ENCODE measurements around the gene ABI3BP.

Gene ABI3BP

GRCh38 chr3:100893108-100893507 is 100.1 kb downstream of the ABI3BP start:
- FAIRE-seq (no peak), DNase-seq (ENCODE audit: insufficient read length, low spot score) (no peak)

- no peak for DNase-seq (ENCODE audit: insufficient read length, low spot score)
- FAIRE-seq: no peak
These were observed 101.4 kb downstream of the ABI3BP start for GRCh38 chr3:100891827-100892226.

GRCh38 chr3:100891033-100891432 is 102.2 kb downstream of the ABI3BP start:
- DNase-seq (ENCODE audit: insufficient read length, low spot score) (no peak), FAIRE-seq (no peak)

- FAIRE-seq: no peak
These were observed 104.3 kb downstream of the ABI3BP start for GRCh38 chr3:100888881-100889280.

GRCh38 chr3:100882571-100882984 is 110.6 kb downstream of the ABI3BP start:
- DNase-seq (ENCODE audit: insufficient read length, low spot score) (no peak), FAIRE-seq (no peak)

More at GRCh38 chr3:100888881-100889280, 104.3 kb downstream of the ABI3BP start:
- no peak for DNase-seq (ENCODE audit: insufficient read length, low spot score)

GRCh38 chr3:100880845-100881244 is 112.4 kb downstream of the ABI3BP start:
- DNase-seq (ENCODE audit: insufficient read length, low spot score): no peak
- FAIRE-seq: no peak

GRCh38 chr3:100880072-100880471 is 113.1 kb downstream of the ABI3BP start:
- FAIRE-seq (no peak), DNase-seq (ENCODE audit: insufficient read length, low spot score) (no peak)

GRCh38 chr3:100879195-100879810 is 113.9 kb downstream of the ABI3BP start:
- DNase-seq (ENCODE audit: insufficient read length, low spot score) (no peak), FAIRE-seq (no peak)

GRCh38 chr3:100877286-100877685 is 115.9 kb downstream of the ABI3BP start:
- FAIRE-seq (no peak), DNase-seq (ENCODE audit: insufficient read length, low spot score) (no peak)

- DNase-seq (ENCODE audit: insufficient read length, low spot score): no peak
These were observed 118.0 kb downstream of the ABI3BP start for GRCh38 chr3:100875239-100875638.

GRCh38 chr3:100873611-100874010 is 119.6 kb downstream of the ABI3BP start:
- DNase-seq (ENCODE audit: insufficient read length, low spot score) (no peak), FAIRE-seq (no peak)

More at GRCh38 chr3:100875239-100875638, 118.0 kb downstream of the ABI3BP start:
- FAIRE-seq: no peak

- DNase-seq (ENCODE audit: insufficient read length, low spot score) (no peak), FAIRE-seq (no peak)
These were observed 121.9 kb downstream of the ABI3BP start for GRCh38 chr3:100871306-100871705.

- FAIRE-seq: no peak
- no peak for DNase-seq (ENCODE audit: insufficient read length, low spot score)
These were observed 123.4 kb downstream of the ABI3BP start for GRCh38 chr3:100869787-100870186.

- DNase-seq (ENCODE audit: insufficient read length, low spot score) (no peak), FAIRE-seq (no peak)
These were observed 124.3 kb downstream of the ABI3BP start for GRCh38 chr3:100868894-100869293.

GRCh38 chr3:100868096-100868495 is 125.1 kb downstream of the ABI3BP start:
- no peak for DNase-seq (ENCODE audit: insufficient read length, low spot score)
- FAIRE-seq: no peak

- FAIRE-seq: no peak
- DNase-seq (ENCODE audit: insufficient read length, low spot score): no peak
These were observed 127.8 kb downstream of the ABI3BP start for GRCh38 chr3:100865442-100865841.

GRCh38 chr3:100864471-100865250 is 128.6 kb downstream of the ABI3BP start:
- no peak for FAIRE-seq
- no peak for DNase-seq (ENCODE audit: insufficient read length, low spot score)

- no peak for DNase-seq (ENCODE audit: insufficient read length, low spot score)
- FAIRE-seq: no peak
These were observed 135.4 kb downstream of the ABI3BP start for GRCh38 chr3:100857863-100858262.

- FAIRE-seq (no peak), DNase-seq (ENCODE audit: insufficient read length, low spot score) (no peak)
These were observed 136.4 kb downstream of the ABI3BP start for GRCh38 chr3:100856821-100857220.

GRCh38 chr3:100852840-100853239 is 140.4 kb downstream of the ABI3BP start:
- FAIRE-seq (no peak), DNase-seq (ENCODE audit: insufficient read length, low spot score) (no peak)

- FAIRE-seq (no peak), DNase-seq (ENCODE audit: insufficient read length, low spot score) (no peak)
These were observed 142.5 kb downstream of the ABI3BP start for GRCh38 chr3:100850701-100851100.

- DNase-seq (ENCODE audit: insufficient read length, low spot score) (no peak), FAIRE-seq (no peak)
These were observed 143.1 kb downstream of the ABI3BP start for GRCh38 chr3:100850156-100850555.

Data from GM19239 (cell line).